HG03103 (cell line): ENCODE data around the gene ITIH5.

Experiments
- ATAC-seq: cut with Tn5 transposase; IDR thresholded peaks from one replicate; pipeline ENCODE4 v1.9.1; 2021; ENCODE audit warnings: low read depth; ENCODE audit not compliant: unreplicated experiment

The ITIH5 gene

GRCh38 chr10:7553531-7553930 lies 113.2 kb downstream of the ITIH5 start:
- no peak for ATAC-seq

- ATAC-seq, result no peak
Observed at GRCh38 chr10:7551950-7552716, 114.6 kb downstream of the ITIH5 start.

DNA sequence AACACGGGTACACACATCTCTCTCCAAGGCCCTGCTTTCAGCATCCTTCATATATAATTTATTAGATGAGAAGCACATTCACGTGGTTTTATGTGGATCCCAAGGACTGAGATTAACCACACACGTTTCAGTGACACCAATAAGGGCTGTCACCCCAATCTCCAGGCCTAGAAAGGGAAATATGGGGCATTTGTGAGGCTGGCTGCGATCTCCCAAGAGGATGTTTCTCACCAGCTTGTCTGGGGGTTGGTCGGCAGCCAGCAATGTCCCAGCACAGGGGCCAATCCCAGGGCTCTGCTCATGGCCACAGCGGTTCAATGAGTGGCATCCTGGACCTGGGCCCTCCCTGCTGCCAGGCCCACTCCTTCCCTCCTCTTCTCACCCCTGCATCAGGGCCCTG lies 115.5 kb downstream of the ITIH5 start:
- ATAC-seq, result no peak

- no peak for ATAC-seq
Observed at GRCh38 chr10:7550013-7550412, 116.8 kb downstream of the ITIH5 start.

GRCh38 chr10:7547829-7548228 lies 118.9 kb downstream of the ITIH5 start:
- no peak for ATAC-seq

GRCh38 chr10:7547206-7547605 lies 119.6 kb downstream of the ITIH5 start:
- no peak for ATAC-seq

DNA sequence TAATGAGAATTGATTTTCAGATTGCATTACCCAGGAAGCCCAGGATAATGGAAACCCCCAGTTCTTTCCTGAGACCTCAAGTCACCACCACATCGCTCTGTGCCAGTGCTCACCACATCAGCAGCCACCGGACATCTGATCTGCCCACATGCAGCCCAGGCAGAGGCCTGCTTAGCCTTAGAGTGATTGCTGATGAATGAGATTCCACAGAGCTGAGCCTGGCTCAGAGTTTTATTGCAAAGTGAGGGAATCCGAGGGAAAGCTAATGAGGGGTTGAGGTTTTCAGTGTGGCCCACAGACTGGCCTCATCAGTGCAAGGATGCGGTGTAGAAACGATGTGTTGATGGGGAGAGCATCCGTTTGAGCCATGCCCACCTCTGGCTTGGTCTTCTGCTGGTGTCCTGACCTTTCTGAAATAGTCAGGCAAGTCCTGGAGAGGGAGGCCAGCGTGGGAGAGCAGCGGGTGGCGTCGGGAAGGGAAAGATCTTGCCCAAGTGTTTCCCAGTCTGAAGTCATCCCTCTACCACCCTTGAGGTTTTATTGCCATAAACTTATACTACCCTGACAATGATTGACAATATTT lies 120.3 kb downstream of the ITIH5 start:
- no peak for ATAC-seq

DNA sequence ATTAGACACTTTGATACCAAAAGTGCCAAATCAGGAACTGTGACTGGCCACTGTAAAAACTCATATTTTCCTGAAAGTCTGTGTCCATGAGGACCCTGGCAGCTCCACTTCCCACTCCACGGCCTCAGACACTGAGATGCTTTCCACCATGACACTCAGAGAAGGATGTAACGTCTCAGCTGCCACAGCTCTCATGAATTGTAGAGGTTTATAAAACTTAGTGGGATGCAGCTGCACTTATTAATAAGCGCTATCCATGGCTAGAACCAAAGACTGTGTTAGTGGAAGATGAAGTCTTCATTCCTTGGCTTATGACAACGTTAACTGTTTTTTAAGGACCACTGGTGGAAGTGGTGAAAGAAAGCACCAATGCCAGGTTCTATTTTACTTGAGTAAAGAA lies 121.0 kb downstream of the ITIH5 start:
- no peak for ATAC-seq

- ATAC-seq, result no peak
Observed at GRCh38 chr10:7545261-7545660, 121.5 kb downstream of the ITIH5 start.

DNA sequence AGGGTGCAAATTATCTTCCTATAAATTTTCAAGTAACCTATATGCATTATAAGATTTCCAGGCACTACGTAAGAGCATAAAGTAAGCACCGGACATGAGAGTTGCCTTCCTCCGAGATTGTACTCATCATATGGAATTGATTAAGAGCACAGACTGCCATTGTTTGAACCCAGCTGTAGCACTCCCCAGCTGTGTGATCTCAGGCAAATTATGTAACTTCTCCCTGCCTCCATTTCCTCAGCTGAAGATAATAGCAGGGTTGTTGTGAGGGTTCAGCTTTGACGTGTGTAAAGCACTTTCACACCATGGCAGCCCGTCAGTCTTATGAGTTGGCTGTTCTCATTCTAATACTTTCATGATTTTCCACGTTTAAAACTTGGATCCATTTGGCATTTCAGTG lies 122.6 kb downstream of the ITIH5 start:
- ATAC-seq, result no peak

DNA sequence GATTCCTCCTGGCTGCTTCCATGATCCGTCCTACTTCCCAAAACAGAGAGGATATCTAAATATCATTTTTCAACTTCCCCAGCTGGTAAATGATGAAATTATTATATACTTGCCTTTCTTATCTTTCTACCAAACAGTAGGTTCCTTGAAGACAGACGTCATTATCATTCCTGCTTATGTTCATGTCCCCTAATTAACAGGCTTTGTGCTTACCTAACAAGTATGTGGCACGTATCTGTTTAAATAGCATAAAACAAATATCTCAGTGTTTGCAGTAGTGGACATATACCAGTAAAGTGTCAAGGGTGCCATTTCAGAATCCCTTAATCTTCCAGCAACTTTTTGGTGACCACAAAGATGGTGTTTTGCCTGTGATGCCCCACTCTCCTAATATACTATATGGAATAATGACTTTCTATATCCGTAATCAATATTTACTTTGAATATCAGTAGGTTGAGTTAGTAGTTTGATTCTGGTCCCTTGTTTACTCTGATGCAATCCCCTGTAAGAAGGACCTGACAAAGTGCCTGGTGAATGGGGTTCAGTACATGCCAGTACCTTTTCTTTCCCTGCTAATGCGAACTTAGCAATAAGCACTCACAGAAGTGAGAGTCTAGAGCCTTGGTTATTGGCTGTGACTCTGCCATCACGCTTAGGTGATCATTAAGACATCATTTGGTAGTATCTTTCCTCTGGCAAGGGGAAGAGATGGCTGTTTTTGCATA lies 124.4 kb downstream of the ITIH5 start:
- no peak for ATAC-seq

DNA sequence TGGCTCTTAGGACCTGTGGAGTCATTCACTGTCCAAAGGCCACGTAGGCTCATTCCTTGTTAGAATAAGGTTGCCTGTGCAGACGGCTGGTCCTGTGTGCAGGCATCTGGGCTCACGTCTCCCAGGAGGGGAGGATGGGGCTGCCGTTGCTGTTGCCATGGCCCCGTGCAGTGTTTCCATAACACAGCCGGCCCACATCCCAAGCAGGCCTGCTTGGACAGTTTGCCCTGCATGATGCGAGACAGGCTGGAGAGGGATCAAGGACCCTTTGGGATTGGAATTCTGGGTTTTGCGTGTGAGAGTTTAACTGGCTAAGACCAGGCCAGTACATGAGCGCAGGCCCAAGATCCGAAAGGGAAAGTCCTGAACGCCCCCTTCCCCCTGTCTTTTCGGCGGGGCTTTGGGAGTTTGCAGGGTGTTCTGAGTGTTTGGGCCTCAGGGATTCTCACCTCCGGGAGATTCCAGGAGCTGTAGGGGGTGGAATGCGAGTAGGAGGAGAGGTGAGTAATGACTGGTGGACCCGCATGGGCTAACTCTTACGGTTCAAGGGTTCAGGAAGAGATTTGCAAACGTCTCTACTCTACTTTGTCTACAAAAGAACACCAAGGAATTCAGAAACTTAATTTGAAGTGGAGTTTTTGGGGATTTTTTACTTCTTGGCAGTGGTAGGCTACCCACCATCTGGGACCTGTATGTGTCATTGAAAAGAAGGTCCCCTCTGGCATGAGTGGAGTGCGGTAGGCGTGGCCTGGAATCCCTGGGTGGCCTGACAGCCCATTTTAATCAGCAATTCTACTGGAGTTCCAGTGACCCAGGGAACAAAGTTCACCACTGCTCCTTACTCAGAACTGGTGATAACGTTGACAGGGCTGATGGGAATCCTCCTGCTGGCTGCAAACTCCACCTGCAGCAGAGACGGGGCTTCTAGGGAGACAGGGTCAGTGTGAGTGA lies 125.4 kb downstream of the ITIH5 start:
- ATAC-seq, result no peak

- no peak for ATAC-seq
Observed at GRCh38 chr10:7538970-7539654, 127.7 kb downstream of the ITIH5 start.

- no peak for ATAC-seq
Observed at GRCh38 chr10:7537126-7537525, 129.6 kb downstream of the ITIH5 start.

GRCh38 chr10:7534480-7534852 lies 132.3 kb downstream of the ITIH5 start:
- ATAC-seq, result no peak

- no peak for ATAC-seq
Observed at GRCh38 chr10:7533657-7534479, 132.9 kb downstream of the ITIH5 start.

DNA sequence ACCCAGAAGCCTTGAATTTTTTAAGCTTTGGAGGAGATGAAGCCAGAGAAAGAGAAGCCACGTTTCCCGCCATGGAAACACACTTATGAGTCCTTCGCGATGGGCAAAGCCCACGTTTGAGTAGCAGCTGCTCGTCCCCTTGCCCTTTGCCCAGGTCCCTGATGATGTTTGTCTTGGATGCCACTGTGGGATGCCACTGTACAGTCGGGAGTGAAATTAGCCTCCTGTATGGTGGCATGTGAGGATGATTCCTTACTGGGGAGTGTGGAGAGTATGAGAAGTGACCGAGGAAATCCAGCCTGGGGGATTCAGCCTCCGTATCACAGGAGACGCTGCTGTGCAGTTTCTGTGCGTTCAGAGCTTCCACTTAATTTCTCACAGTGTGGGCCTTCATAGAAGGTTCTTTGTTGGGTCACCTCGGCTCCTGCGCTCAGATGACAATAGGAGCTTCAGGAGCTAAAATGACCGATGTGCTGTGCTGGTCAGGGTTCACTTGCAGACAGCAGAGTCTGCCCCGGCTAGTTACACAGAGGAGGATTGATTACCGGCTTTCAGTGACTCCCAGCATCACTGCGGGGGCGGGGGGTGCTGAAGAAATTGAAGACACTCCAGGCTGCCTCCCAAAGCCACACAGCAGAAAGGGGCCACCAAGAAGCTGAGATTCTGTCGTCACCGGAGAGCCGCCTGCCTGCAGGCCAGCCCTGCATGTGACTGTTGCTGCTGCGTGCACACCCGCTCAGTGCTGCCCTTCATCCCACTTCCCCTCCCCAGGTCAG lies 133.9 kb downstream of the ITIH5 start:
- ATAC-seq, result no peak

DNA sequence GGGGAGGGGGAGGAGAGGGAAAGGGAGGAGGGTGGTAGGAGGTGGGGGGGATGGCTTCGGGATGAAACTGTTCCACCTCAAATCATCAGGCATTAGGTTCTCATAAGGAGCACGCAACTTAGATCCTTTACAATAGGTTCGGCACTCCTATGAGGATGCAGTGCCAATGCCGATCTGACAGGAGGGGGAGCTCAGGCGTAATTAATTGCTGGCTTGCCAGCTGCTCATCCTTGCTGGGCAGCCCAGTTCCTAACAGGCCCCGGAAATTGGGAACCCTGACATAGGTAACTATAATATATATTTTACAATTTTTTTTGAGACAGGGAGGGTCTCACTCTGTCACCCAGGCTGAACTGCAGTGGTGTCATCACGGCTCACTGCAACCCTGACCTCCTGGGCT lies 137.1 kb downstream of the ITIH5 start:
- no peak for ATAC-seq

DNA sequence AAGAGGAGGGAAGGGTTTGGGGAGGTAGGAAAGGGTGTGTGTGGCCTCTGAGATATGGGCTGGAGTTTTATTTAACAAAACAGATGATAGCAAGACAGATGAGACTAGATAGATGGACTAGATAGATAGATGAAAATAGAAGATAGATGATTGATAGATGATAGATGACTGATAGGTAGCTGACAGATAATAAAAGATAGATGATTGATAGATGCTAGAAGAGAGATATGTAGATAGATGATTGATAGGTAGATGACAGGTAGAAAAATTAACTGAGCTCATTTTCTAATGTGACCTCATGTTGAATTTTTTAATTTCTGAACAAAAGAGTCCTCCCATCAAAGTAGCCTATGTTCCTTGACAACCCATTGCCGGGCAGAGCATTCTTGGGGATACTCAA lies 139.3 kb downstream of the ITIH5 start:
- no peak for ATAC-seq
